HG02588 (cell line): ENCODE data around the gene GJE1.
A peak's percentile ranks its signal among the peaks of the same experiment; 100 is the strongest.
"Not testable (repeated sequence)": the region's sequence is repeated elsewhere in the genome, so short reads cannot be mapped to it uniquely, and the experiment has no call there.

Experiments used
- ATAC-seq: cut with Tn5 transposase; IDR thresholded peaks from one replicate; pipeline ENCODE4 v1.9.1; 2021; ENCODE audit warnings: mild to moderate bottlenecking, moderate library complexity; ENCODE audit not compliant: unreplicated experiment

Gene GJE1

GRCh38 chr6:142132625-142133024 is at the start of gene GJE1:
Gene GJE1 (plus strand): TSS chr6:142132925. CDS start chr6:142133159, 234 bp downstream.
- ATAC-seq: no peak

GRCh38 chr6:142087950-142088857 is 44.5 kb upstream of the GJE1 start:
- ATAC-seq: no peak

- ATAC-seq: no peak
Observed at GRCh38 chr6:142088858-142089216, 43.9 kb upstream of the GJE1 start.

- not testable (repeated sequence) for ATAC-seq
Observed at GRCh38 chr6:142104820-142105219, 27.9 kb upstream of the GJE1 start.

- not testable (repeated sequence) for ATAC-seq
Observed at GRCh38 chr6:142110820-142111219, 21.9 kb upstream of the GJE1 start.

GRCh38 chr6:142112451-142113061 is 20.2 kb upstream of the GJE1 start:
- no peak for ATAC-seq

GRCh38 chr6:142117366-142117765 is 15.4 kb upstream of the GJE1 start:
- ATAC-seq: no peak

- ATAC-seq: no peak
Observed at GRCh38 chr6:142118328-142118727, 14.4 kb upstream of the GJE1 start.

- ATAC-seq: no peak
Observed at GRCh38 chr6:142118925-142119324, 13.8 kb upstream of the GJE1 start.

GRCh38 chr6:142121342-142121741 is 11.4 kb upstream of the GJE1 start:
- ATAC-seq: no peak

- no peak for ATAC-seq
Observed at GRCh38 chr6:142130814-142131213, 1.9 kb upstream of the GJE1 start.

- no peak for ATAC-seq
Observed at GRCh38 chr6:142138876-142139275, 6.2 kb downstream of the GJE1 start.

- not testable (repeated sequence) for ATAC-seq
Observed at GRCh38 chr6:142141531-142141930, 8.8 kb downstream of the GJE1 start.

GRCh38 chr6:142146828-142147662 is 14.3 kb downstream of the GJE1 start, which contains the start of the genes NMBR and VTA1:
Gene NMBR (minus strand): TSS chr6:142147122. CDS start chr6:142088658, 58,464 bp downstream.
Gene VTA1 (plus strand): TSS chr6:142147263. CDS start chr6:142147288, 25 bp downstream.
- peak; percentile 100 for ATAC-seq

GRCh38 chr6:142152746-142153145 is 20.0 kb downstream of the GJE1 start:
- no peak for ATAC-seq

GRCh38 chr6:142153196-142153595 is 20.5 kb downstream of the GJE1 start:
- ATAC-seq: no peak

- ATAC-seq: no peak
Observed at GRCh38 chr6:142154336-142154735, 21.6 kb downstream of the GJE1 start.

GRCh38 chr6:142155091-142155490 is 22.4 kb downstream of the GJE1 start:
- ATAC-seq: no peak

GRCh38 chr6:142155895-142156757 is 23.4 kb downstream of the GJE1 start:
- peak; percentile 50 for ATAC-seq

GRCh38 chr6:142156758-142157068 is 24.0 kb downstream of the GJE1 start:
- ATAC-seq: not testable (repeated sequence)
